GM23338 (cell line): ENCODE results near the gene INTS13. TPM values are rescaled to one million over a fixed set of nuclear protein-coding genes. Genes with fewer than 3 reads are reported as not detected.

ENCODE experiments used
- ATAC-seq: fragments of 200-7000 bp; cut with Tn5 transposase; 3 replicates; pipeline ENCODE4 v1.9.1; 2020
- DNase-seq: peaks from one replicate; pipeline ENCODE4 v3.0.0-alpha.2; 2015; ENCODE audit warnings: low spot score
- H2AFZ ChIP-seq: fragments of 200-600 bp; sonication (generic); 2 replicates; pipeline ENCODE4 v1.8.0; 2016; ENCODE audit warnings: antibody characterized with exemption, mild to moderate bottlenecking, moderate library complexity
- H3F3A ChIP-seq: fragments of 200-600 bp; sonication (generic); replicated peaks from 2 replicates; pipeline ENCODE4 v1.8.0; 2017; ENCODE audit warnings: antibody characterized with exemption, mixed run types, low read depth
- H3K27ac ChIP-seq: fragments of 200-600 bp; sonication (generic); 2 replicates; pipeline ENCODE4 v1.6.1; 2016; ENCODE audit warnings: low read depth
- H3K27me3 ChIP-seq: fragments of 200-600 bp; sonication (generic); 2 replicates; pipeline ENCODE4 v1.8.0; 2016; ENCODE audit warnings: mild to moderate bottlenecking, mixed run types, moderate library complexity; ENCODE audit not compliant: insufficient read depth
- H3K36me3 ChIP-seq: fragments of 200-600 bp; sonication (generic); 2 replicates; pipeline ENCODE4 v1.8.0; 2016; ENCODE audit warnings: mild to moderate bottlenecking; ENCODE audit not compliant: insufficient read depth
- H3K4me1 ChIP-seq: fragments of 200-600 bp; sonication (generic); 2 replicates; pipeline ENCODE4 v1.8.0; 2016; ENCODE audit warnings: mild to moderate bottlenecking, moderate library complexity; ENCODE audit not compliant: insufficient read depth
- H3K4me2 ChIP-seq: fragments of 200-600 bp; sonication (generic); 2 replicates; pipeline ENCODE4 v1.7.1; 2017; ENCODE audit warnings: mixed run types
- H3K4me3 ChIP-seq: fragments of 200-600 bp; sonication (generic); 2 replicates; pipeline ENCODE4 v1.6.1; 2016; ENCODE audit warnings: mixed run types
- H3K79me2 ChIP-seq: fragments of 200-600 bp; sonication (generic); replicated peaks from 2 replicates; pipeline ENCODE4 v1.8.0; 2017; ENCODE audit warnings: mild to moderate bottlenecking; ENCODE audit not compliant: insufficient read depth
- H3K9me2 ChIP-seq: fragments of 200-600 bp; sonication (generic); 2 replicates; pipeline ENCODE4 v1.8.0; 2017; ENCODE audit not compliant: insufficient read depth
- H4K20me1 ChIP-seq: fragments of 200-600 bp; sonication (generic); replicated peaks from 2 replicates; pipeline ENCODE4 v1.8.0; 2017; ENCODE audit warnings: mild to moderate bottlenecking; ENCODE audit not compliant: insufficient read depth
- H3K27ac Mint-ChIP-seq: 2 replicates; pipeline ENCODE4 v1.8.0; 2020; ENCODE audit warnings: inconsistent platforms, mild to moderate bottlenecking, moderate library complexity, mixed read lengths
- H3K27me3 Mint-ChIP-seq: 3 replicates; pipeline ENCODE4 v1.8.0; 2022; ENCODE audit warnings: low read depth, mild to moderate bottlenecking, moderate library complexity, mixed read lengths, inconsistent platforms; ENCODE audit not compliant: insufficient read depth, poor library complexity
- H3K36me3 Mint-ChIP-seq: 3 replicates; pipeline ENCODE4 v1.8.0; 2021; ENCODE audit warnings: low read depth, mild to moderate bottlenecking, inconsistent platforms, moderate library complexity, mixed read lengths
- H3K4me1 Mint-ChIP-seq: 3 replicates; pipeline ENCODE4 v1.8.0; 2020; ENCODE audit warnings: mild to moderate bottlenecking, inconsistent platforms, mixed read lengths
- H3K4me3 Mint-ChIP-seq: 3 replicates; pipeline ENCODE4 v1.8.0; 2021; ENCODE audit warnings: moderate library complexity, mild to moderate bottlenecking, inconsistent platforms, mixed read lengths
- H3K9me3 Mint-ChIP-seq: 3 replicates; pipeline ENCODE4 v1.8.0; 2020; ENCODE audit warnings: moderate library complexity, mild to moderate bottlenecking, inconsistent platforms, mixed read lengths
- EZH2phosphoT487 ChIP-seq: fragments of 200-600 bp; sonication (generic); IDR thresholded peaks from one replicate; pipeline ENCODE4 v1.8.1; 2018; ENCODE audit warnings: antibody characterized with exemption; ENCODE audit not compliant: unreplicated experiment
- JUNB ChIP-seq: IDR thresholded peaks from one replicate; pipeline ENCODE4 v1.6.1; 2016; ENCODE audit warnings: antibody characterized with exemption; ENCODE audit not compliant: unreplicated experiment
- NANOG ChIP-seq: IDR thresholded peaks from 2 replicates; pipeline ENCODE4 v1.6.1; 2016; ENCODE audit warnings: antibody characterized with exemption, borderline replicate concordance
- POLR2AphosphoS5 ChIP-seq: IDR thresholded peaks from 2 replicates; pipeline ENCODE4 v1.6.1; 2016; ENCODE audit warnings: antibody characterized with exemption, low read depth
- STAT1 ChIP-seq: IDR thresholded peaks from one replicate; pipeline ENCODE4 v1.6.1; 2016; ENCODE audit warnings: antibody characterized with exemption; ENCODE audit not compliant: unreplicated experiment
- ZNF114 ChIP-seq: fragments of 250-450 bp; sonication (Bioruptor Pico); IDR thresholded peaks from 2 replicates; pipeline ENCODE4 v1.5.0; 2020; ENCODE audit warnings: mild to moderate bottlenecking, moderate library complexity
- ZNF331 ChIP-seq: fragments of 250-450 bp; sonication (Bioruptor Pico); IDR thresholded peaks from 2 replicates; pipeline ENCODE4 v1.5.0; 2020; ENCODE audit warnings: low read depth, mild to moderate bottlenecking, moderate library complexity
- polyA plus RNA-seq: library from polyadenylated mRNA; unstranded; fragments of >200 nt; fragmentation: Nextera tagmentation; extraction: Ambion mirVana; gene quantifications from 2 replicates; pipeline ENCODE4 v1.2.1, GENCODE V29; 2016
- total RNA-seq: library from RNA; depleted of rRNA; stranded (reverse); fragments of >200 nt; shearing (Covaris generic); gene quantifications from 2 replicates; pipeline ENCODE4 v1.2.3, GENCODE V29; 2014
- TF ChIP-seq, protein P1 (sequence below): IDR thresholded peaks from one replicate; pipeline ENCODE4 v1.6.1; 2018; ENCODE audit warnings: antibody characterized with exemption; ENCODE audit not compliant: unreplicated experiment
- TF ChIP-seq, protein P2 (sequence below), 2 experiments: fragments of 200-600 bp in 1 of 2; sonication (generic) in 1 of 2; conservative IDR thresholded peaks; 2 replicates each; pipeline versions ENCODE4 v1.5.1 to v1.6.1; 2016 to 2017; ENCODE audit warnings: antibody characterized with exemption in 2 of 2, low read depth in 2 of 2, mild to moderate bottlenecking in 2 of 2, moderate library complexity in 1 of 2

INTS13 gene
- total and polyA plus RNA-seq, 2 experiments from 2014 or later = 91.3 to 94.1 TPM

DNA sequence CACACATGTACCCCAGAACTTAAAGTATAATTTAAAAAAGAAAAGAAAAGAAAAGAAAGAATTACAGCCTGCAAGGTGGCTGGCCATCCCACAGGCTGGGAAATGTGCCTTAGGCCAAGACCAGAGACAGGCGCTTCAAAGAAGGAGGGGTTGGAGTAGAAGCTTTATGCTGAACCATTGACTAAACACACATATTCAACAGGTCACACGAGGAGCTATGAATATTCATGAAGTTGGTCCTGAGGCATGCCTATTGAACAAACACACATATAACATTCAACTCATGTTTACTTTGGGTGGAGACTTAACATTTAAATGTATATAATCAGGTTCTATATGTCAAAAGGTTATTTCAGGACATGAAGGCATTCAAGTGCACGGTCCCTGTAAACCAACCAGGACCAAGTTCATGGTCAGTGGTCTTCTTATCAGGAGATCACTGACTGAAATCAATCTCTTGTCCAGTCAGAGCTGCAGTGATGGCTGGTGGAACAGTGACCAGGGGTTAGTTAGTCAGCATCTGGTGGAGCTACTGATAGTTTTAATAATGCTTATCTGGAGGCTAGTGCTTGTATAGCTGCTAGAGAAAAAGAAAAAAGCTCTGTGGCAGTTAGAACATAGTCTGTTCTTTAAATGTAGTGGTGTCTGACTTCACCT is 69.2 kb downstream of the INTS13 start:
- no peak overlapping the region for H3K27ac ChIP-seq
- Mint-ChIP-seq H3K4me3 (no peak overlapping the region), H3K9me3 (no peaks in the 10 kb centered on the region), H3K27me3 (peaks cover 2% of the 10 kb centered on the region), H3K27ac (no peak overlapping the region), H3K4me1 (peaks cover 2% of the 10 kb centered on the region; the same call in 1 of the 3 replicates), H3K36me3 (no peaks in the 10 kb centered on the region)
- no peaks in the 10 kb centered on the region for H3K9me2 ChIP-seq
- H3K27me3 ChIP-seq = no peaks in the 10 kb centered on the region
- no peaks in the 10 kb centered on the region for H4K20me1 ChIP-seq
- DNase-seq (no peak), ATAC-seq (no peak)
- no peak for TF ChIP-seq STAT1
- TF ChIP-seq ZNF114 = no peak
- TF ChIP-seq, protein P1, sequence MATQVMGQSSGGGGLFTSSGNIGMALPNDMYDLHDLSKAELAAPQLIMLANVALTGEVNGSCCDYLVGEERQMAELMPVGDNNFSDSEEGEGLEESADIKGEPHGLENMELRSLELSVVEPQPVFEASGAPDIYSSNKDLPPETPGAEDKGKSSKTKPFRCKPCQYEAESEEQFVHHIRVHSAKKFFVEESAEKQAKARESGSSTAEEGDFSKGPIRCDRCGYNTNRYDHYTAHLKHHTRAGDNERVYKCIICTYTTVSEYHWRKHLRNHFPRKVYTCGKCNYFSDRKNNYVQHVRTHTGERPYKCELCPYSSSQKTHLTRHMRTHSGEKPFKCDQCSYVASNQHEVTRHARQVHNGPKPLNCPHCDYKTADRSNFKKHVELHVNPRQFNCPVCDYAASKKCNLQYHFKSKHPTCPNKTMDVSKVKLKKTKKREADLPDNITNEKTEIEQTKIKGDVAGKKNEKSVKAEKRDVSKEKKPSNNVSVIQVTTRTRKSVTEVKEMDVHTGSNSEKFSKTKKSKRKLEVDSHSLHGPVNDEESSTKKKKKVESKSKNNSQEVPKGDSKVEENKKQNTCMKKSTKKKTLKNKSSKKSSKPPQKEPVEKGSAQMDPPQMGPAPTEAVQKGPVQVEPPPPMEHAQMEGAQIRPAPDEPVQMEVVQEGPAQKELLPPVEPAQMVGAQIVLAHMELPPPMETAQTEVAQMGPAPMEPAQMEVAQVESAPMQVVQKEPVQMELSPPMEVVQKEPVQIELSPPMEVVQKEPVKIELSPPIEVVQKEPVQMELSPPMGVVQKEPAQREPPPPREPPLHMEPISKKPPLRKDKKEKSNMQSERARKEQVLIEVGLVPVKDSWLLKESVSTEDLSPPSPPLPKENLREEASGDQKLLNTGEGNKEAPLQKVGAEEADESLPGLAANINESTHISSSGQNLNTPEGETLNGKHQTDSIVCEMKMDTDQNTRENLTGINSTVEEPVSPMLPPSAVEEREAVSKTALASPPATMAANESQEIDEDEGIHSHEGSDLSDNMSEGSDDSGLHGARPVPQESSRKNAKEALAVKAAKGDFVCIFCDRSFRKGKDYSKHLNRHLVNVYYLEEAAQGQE = no peak
- TF ChIP-seq JUNB = no peak
- no peak for TF ChIP-seq POLR2AphosphoS5
- no peak for TF ChIP-seq EZH2phosphoT487
- TF ChIP-seq, protein P2, sequence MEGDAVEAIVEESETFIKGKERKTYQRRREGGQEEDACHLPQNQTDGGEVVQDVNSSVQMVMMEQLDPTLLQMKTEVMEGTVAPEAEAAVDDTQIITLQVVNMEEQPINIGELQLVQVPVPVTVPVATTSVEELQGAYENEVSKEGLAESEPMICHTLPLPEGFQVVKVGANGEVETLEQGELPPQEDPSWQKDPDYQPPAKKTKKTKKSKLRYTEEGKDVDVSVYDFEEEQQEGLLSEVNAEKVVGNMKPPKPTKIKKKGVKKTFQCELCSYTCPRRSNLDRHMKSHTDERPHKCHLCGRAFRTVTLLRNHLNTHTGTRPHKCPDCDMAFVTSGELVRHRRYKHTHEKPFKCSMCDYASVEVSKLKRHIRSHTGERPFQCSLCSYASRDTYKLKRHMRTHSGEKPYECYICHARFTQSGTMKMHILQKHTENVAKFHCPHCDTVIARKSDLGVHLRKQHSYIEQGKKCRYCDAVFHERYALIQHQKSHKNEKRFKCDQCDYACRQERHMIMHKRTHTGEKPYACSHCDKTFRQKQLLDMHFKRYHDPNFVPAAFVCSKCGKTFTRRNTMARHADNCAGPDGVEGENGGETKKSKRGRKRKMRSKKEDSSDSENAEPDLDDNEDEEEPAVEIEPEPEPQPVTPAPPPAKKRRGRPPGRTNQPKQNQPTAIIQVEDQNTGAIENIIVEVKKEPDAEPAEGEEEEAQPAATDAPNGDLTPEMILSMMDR (conservative IDR thresholded peaks at IDR 0.05; ENCODE audit: low read depth in 2 of 2) = no peak
- TF ChIP-seq NANOG = no peak
- no peak for TF ChIP-seq ZNF331 (CRISPR knock-in tag)
- H3K4me2 ChIP-seq = no peak overlapping the region
- H3K4me1 ChIP-seq = no peaks in the 10 kb centered on the region
- H3K36me3 ChIP-seq = no peaks in the 10 kb centered on the region
- no peaks in the 10 kb centered on the region for H3K79me2 ChIP-seq
- no peaks in the 10 kb centered on the region for H3F3A ChIP-seq
- peak overlapping the region; percentile 10; the same call in 1 of the 2 replicates for H2AFZ ChIP-seq
- no peak overlapping the region for H3K4me3 ChIP-seq

DNA sequence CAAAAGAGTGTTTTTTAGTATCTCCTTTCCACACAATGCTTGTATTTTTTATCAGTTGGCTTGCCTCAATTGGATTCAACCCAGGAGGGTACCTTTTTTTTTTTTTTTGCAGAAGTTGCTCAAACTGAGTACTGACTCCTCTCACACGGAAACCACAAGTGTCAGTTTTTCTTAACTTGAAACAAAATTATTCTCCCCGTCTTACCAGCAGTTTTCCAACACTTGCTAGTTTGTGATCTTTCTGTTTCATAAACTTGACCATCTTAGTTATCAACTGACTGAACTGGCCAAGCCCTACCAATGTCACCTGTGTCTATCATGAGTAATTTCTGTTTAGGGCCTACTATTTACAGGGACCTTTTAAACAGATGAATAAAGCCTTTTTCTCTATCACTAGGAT is 70.7 kb downstream of the INTS13 start:
- Mint-ChIP-seq H3K27ac (no peak overlapping the region), H3K4me1 (peaks cover 2% of the 10 kb centered on the region; the same call in 1 of the 3 replicates), H3K36me3 (no peaks in the 10 kb centered on the region), H3K9me3 (no peaks in the 10 kb centered on the region), H3K27me3 (peaks cover 2% of the 10 kb centered on the region), H3K4me3 (no peak overlapping the region)
- Histone ChIP-seq H2AFZ (no peak overlapping the region), H3K79me2 (no peaks in the 10 kb centered on the region), H3K4me1 (no peaks in the 10 kb centered on the region), H3K4me2 (no peak overlapping the region), H3K27ac (no peak overlapping the region), H3K27me3 (no peaks in the 10 kb centered on the region), H3K9me2 (no peaks in the 10 kb centered on the region), H4K20me1 (no peaks in the 10 kb centered on the region), H3F3A (no peaks in the 10 kb centered on the region), H3K4me3 (no peak overlapping the region), H3K36me3 (no peaks in the 10 kb centered on the region)
- ATAC-seq (no peak), DNase-seq (no peak)
- TF ChIP-seq NANOG (no peak), JUNB (no peak), ZNF114 (no peak), STAT1 (no peak)
- TF ChIP-seq, protein P2 (conservative IDR thresholded peaks at IDR 0.05; ENCODE audit: low read depth in 2 of 2) = no peak
